ENCODE results near the gene UBFD1. TPM values are rescaled to one million over a fixed set of nuclear protein-coding genes. Genes with fewer than 3 reads are reported as not detected.
"Not testable (repeated sequence)": the region's sequence is repeated elsewhere in the genome, so short reads cannot be mapped to it uniquely, and the experiment has no call there.

The UBFD1 gene
- total and polyA plus RNA-seq, 12 donors = 12.4 to 77.3 (median 48.8) TPM

GRCh38 chr16:23597003-23597756 is 39.7 kb downstream of the UBFD1 start:
- Histone ChIP-seq H3K27me3 (no peaks in the 10 kb centered on the region), H3K9me3 (no peaks in the 10 kb centered on the region), H3K4me1 (peaks cover 7 to 40% (median 27%) of the 10 kb centered on the region in 9 donors), H3K27ac (peak overlapping the region in 4 of 10 donors; percentile 92 to 96 (median 94)), H3K36me3 (peaks cover 0 to 44% (median 0%) of the 10 kb centered on the region in 9 donors), H3K4me3 (peak overlapping the region in 1 of 10 donors; percentile 95)
- peak in 2 of 8 donors; percentile 12 to 15 for ATAC-seq
- peak in 1 of 2 donors; percentile 15 for DNase-seq
- intact Hi-C loops (cut with DNase I) = loop anchor here in 4 of 10 donors (2.0 to 5.0 kb wide), 2 partner anchors 40 kb away; partner anchors contain the start of genes EARS2 (in 4 of the 4) and UBFD1 (in 4 of the 4)
- TF ChIP-seq, protein P1, sequence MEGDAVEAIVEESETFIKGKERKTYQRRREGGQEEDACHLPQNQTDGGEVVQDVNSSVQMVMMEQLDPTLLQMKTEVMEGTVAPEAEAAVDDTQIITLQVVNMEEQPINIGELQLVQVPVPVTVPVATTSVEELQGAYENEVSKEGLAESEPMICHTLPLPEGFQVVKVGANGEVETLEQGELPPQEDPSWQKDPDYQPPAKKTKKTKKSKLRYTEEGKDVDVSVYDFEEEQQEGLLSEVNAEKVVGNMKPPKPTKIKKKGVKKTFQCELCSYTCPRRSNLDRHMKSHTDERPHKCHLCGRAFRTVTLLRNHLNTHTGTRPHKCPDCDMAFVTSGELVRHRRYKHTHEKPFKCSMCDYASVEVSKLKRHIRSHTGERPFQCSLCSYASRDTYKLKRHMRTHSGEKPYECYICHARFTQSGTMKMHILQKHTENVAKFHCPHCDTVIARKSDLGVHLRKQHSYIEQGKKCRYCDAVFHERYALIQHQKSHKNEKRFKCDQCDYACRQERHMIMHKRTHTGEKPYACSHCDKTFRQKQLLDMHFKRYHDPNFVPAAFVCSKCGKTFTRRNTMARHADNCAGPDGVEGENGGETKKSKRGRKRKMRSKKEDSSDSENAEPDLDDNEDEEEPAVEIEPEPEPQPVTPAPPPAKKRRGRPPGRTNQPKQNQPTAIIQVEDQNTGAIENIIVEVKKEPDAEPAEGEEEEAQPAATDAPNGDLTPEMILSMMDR (IDR thresholded peaks at IDR 0.05) = peak in 5 of 9 donors; percentile 11 to 18 (median 13)
- 72 to 76% methylated on average over 11 of the region's 11 CpGs for WGBS, 2 donors

DNA sequence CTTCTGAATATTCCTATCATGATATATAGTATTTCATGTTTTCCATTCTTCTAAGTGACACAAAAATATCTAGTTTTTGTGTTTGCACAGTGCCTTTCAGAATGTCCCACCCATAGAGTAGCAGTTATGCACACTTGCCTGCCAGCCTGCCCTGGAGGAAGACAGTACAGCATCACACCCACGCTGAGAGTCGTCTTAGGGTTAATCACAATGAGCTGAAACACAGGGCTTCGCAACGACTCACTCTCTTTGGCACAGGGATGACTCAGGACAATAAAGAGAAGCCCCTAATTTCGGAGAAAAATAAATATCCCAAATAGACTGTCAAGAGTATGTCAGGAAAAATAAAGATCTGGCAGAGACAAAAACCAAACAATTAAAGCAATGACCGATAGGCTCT is 50.2 kb downstream of the UBFD1 start:
- TF ChIP-seq, protein P1 (IDR thresholded peaks at IDR 0.05) = no peak
- peaks cover 0 to 93% (median 18%) of the 10 kb centered on the region in 9 donors for H3K36me3 ChIP-seq
- no peaks in the 10 kb centered on the region for H3K9me3 ChIP-seq
- ATAC-seq (no peak), DNase-seq (no peak)
- intact Hi-C loops (cut with DNase I) = loop anchor here in 1 of 10 donors (10.0 kb wide), 1 partner anchor 57 kb away; no protein-coding TSS in a partner anchor
- peaks cover 0 to 11% (median 0%) of the 10 kb centered on the region in 9 donors for H3K4me1 ChIP-seq
- WGBS, 2 donors = 77 to 83% methylated on average over 6 of the region's 6 CpGs
- H3K27ac ChIP-seq = peak overlapping the region in 1 of 10 donors; percentile 50
- no peaks in the 10 kb centered on the region for H3K27me3 ChIP-seq
- H3K4me3 ChIP-seq = no peak overlapping the region

- 53 to 64% methylated on average over 4 of the region's 4 CpGs for WGBS, 2 donors
- Histone ChIP-seq H3K27me3 (no peaks in the 10 kb centered on the region), H3K9me3 (no peaks in the 10 kb centered on the region), H3K4me1 (peaks cover 0 to 11% (median 0%) of the 10 kb centered on the region in 9 donors), H3K27ac (peak overlapping the region in 1 of 10 donors; percentile 50), H3K36me3 (peaks cover 0 to 93% (median 18%) of the 10 kb centered on the region in 9 donors), H3K4me3 (no peak overlapping the region)
- peak in 1 of 8 donors; percentile 16 for ATAC-seq
- intact Hi-C loops (cut with DNase I) = loop anchor here in 1 of 10 donors (10.0 kb wide), 1 partner anchor 57 kb away; no protein-coding TSS in a partner anchor
- TF ChIP-seq, protein P1 (IDR thresholded peaks at IDR 0.05) = no peak
- DNase-seq = peak in 1 of 2 donors; percentile 9
Observed at GRCh38 chr16:23608194-23608593, 50.7 kb downstream of the UBFD1 start.

DNA sequence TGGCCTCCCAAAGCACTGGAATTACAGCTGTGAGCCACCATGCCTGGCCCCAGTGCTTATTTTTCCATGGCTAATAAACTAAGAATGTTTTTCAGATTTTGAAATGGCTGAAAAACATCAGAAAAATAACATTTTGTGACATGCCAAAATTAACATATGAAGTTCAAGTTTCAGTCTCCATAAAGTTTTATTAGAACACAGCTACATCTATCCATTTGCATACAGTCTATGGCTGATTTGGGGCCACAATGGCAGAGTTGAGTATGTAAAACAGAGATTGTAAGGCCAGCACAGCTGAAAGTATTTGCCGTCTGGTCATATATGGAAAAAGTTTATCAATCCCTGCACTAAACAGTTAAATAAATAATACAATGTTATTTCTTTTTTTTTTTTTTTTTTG is 52.4 kb downstream of the UBFD1 start:
- Histone ChIP-seq H3K27me3 (no peaks in the 10 kb centered on the region), H3K27ac (no peak overlapping the region), H3K36me3 (peaks cover 0 to 88% (median 13%) of the 10 kb centered on the region in 9 donors), H3K4me1 (peaks cover 0 to 11% (median 0%) of the 10 kb centered on the region in 9 donors), H3K4me3 (no peak overlapping the region), H3K9me3 (no peaks in the 10 kb centered on the region)
- DNase-seq = no peak
- 97 to 100% methylated on average over 1 of the region's 1 CpG for WGBS, 2 donors
- intact Hi-C loops (cut with DNase I) = loop anchor here in 1 of 10 donors (10.0 kb wide), 1 partner anchor 55 kb away; no protein-coding TSS in a partner anchor
- ATAC-seq = no peak
- TF ChIP-seq, protein P1 (IDR thresholded peaks at IDR 0.05) = no peak

GRCh38 chr16:23610905-23611304 is 53.4 kb downstream of the UBFD1 start:
- ATAC-seq; H3K27ac ChIP-seq; H3K27me3 ChIP-seq; H3K9me3 ChIP-seq; H3K4me3 ChIP-seq; intact Hi-C loops (cut with DNase I); DNase-seq: not testable (repeated sequence)
- 97 to 98% methylated on average over 6 of the region's 6 CpGs for WGBS, 2 donors
- peaks cover 0 to 11% (median 0%) of the 10 kb centered on the region in 9 donors for H3K4me1 ChIP-seq
- H3K36me3 ChIP-seq = peaks cover 0 to 88% (median 13%) of the 10 kb centered on the region in 9 donors
